Measurements from ENCODE around the gene CHSY3.

Gene CHSY3

GRCh38 chr5:129945774-129946270, 41.6 kb downstream of the CHSY3 start:
- no peak for DNase-seq (ENCODE audit: low read depth, low spot score)

GRCh38 chr5:129951039-129951438, 46.8 kb downstream of the CHSY3 start:
- DNase-seq (ENCODE audit: low read depth, low spot score) = no peak

GRCh38 chr5:129958581-129958980, 54.3 kb downstream of the CHSY3 start:
- no peak for DNase-seq (ENCODE audit: low read depth, low spot score)

GRCh38 chr5:129960831-129961230, 56.6 kb downstream of the CHSY3 start:
- no peak for DNase-seq (ENCODE audit: low read depth, low spot score)

GRCh38 chr5:129962506-129962905, 58.2 kb downstream of the CHSY3 start:
- no peak for DNase-seq (ENCODE audit: low read depth, low spot score)

- DNase-seq (ENCODE audit: low read depth, low spot score) = peak; percentile 93
Observed at GRCh38 chr5:129963359-129963758, 59.1 kb downstream of the CHSY3 start.

- DNase-seq (ENCODE audit: low read depth, low spot score) = no peak
Observed at GRCh38 chr5:129966071-129966470, 61.8 kb downstream of the CHSY3 start.

- no peak for DNase-seq (ENCODE audit: low read depth, low spot score)
Observed at GRCh38 chr5:129971714-129972113, 67.4 kb downstream of the CHSY3 start.

- no peak for DNase-seq (ENCODE audit: low read depth, low spot score)
Observed at GRCh38 chr5:129972465-129973141, 68.3 kb downstream of the CHSY3 start.

- DNase-seq (ENCODE audit: low read depth, low spot score) = no peak
Observed at GRCh38 chr5:129973716-129974426, 69.6 kb downstream of the CHSY3 start.

- no peak for DNase-seq (ENCODE audit: low read depth, low spot score)
Observed at GRCh38 chr5:129977810-129978209, 73.5 kb downstream of the CHSY3 start.

- DNase-seq (ENCODE audit: low read depth, low spot score) = no peak
Observed at GRCh38 chr5:129978270-129978669, 74.0 kb downstream of the CHSY3 start.

GRCh38 chr5:129988453-129988852, 84.2 kb downstream of the CHSY3 start:
- DNase-seq (ENCODE audit: low read depth, low spot score) = no peak

GRCh38 chr5:129991780-129992179, 87.5 kb downstream of the CHSY3 start:
- no peak for DNase-seq (ENCODE audit: low read depth, low spot score)

GRCh38 chr5:129996896-129997295, 92.6 kb downstream of the CHSY3 start:
- no peak for DNase-seq (ENCODE audit: low read depth, low spot score)

GRCh38 chr5:130000460-130000859, 96.2 kb downstream of the CHSY3 start:
- no peak for DNase-seq (ENCODE audit: low read depth, low spot score)

- DNase-seq (ENCODE audit: low read depth, low spot score) = no peak
Observed at GRCh38 chr5:130002183-130002582, 97.9 kb downstream of the CHSY3 start.

- no peak for DNase-seq (ENCODE audit: low read depth, low spot score)
Observed at GRCh38 chr5:130002876-130003275, 98.6 kb downstream of the CHSY3 start.

- peak; percentile 17 for DNase-seq (ENCODE audit: low read depth, low spot score)
Observed at GRCh38 chr5:130011986-130012385, 107.7 kb downstream of the CHSY3 start.

GRCh38 chr5:130017173-130017572, 112.9 kb downstream of the CHSY3 start:
- DNase-seq (ENCODE audit: low read depth, low spot score) = no peak

- no peak for DNase-seq (ENCODE audit: low read depth, low spot score)
Observed at GRCh38 chr5:130018641-130019040, 114.4 kb downstream of the CHSY3 start.

- DNase-seq (ENCODE audit: low read depth, low spot score) = no peak
Observed at GRCh38 chr5:130021000-130021399, 116.7 kb downstream of the CHSY3 start.

- no peak for DNase-seq (ENCODE audit: low read depth, low spot score)
Observed at GRCh38 chr5:130021876-130022275, 117.6 kb downstream of the CHSY3 start.
